Osteoblast (primary cell): Measurements from ENCODE around the gene NSD2. TPM values are rescaled to one million over a fixed set of nuclear protein-coding genes. Genes with fewer than 3 reads are reported as not detected.
A peak's percentile ranks its signal among the peaks of the same experiment; 100 is the strongest.

ENCODE experiments used
- DNase-seq: peaks from one replicate; pipeline ENCODE4 v3.0.0; 2011; ENCODE audit warnings: low spot score, mixed read lengths; ENCODE audit not compliant: insufficient read length; ENCODE audit errors: missing footprints
- H2AFZ ChIP-seq: 2 replicates; pipeline ENCODE4 v1.6.0; 2011; ENCODE audit warnings: mild to moderate bottlenecking, low read length
- H3K27ac ChIP-seq: 2 replicates; pipeline ENCODE4 v1.5.1; 2011; ENCODE audit warnings: mild to moderate bottlenecking, low read depth, low read length, moderate library complexity
- H3K27me3 ChIP-seq: 2 replicates; pipeline ENCODE4 v1.6.0; 2012; ENCODE audit warnings: mild to moderate bottlenecking, control low read depth, inconsistent platforms, low read length, moderate library complexity; ENCODE audit not compliant: insufficient read depth
- H3K36me3 ChIP-seq: 2 replicates; pipeline ENCODE4 v1.5.1; 2011; ENCODE audit warnings: mild to moderate bottlenecking, low read length, control low read depth, moderate library complexity; ENCODE audit not compliant: insufficient read depth
- H3K4me1 ChIP-seq: 2 replicates; pipeline ENCODE4 v1.5.1; 2011; ENCODE audit warnings: mild to moderate bottlenecking, low read length, control low read depth, moderate library complexity; ENCODE audit not compliant: insufficient read depth
- H3K4me2 ChIP-seq: 2 replicates; pipeline ENCODE4 v1.6.0; 2011; ENCODE audit warnings: mild to moderate bottlenecking, low read length; ENCODE audit not compliant: insufficient read depth
- H3K4me3 ChIP-seq: fragments of 200-600 bp; sonication (generic); 3 replicates; pipeline ENCODE4 v1.5.1; 2012; ENCODE audit warnings: mild to moderate bottlenecking, low read length, inconsistent platforms; ENCODE audit not compliant: insufficient read depth
- H3K79me2 ChIP-seq: 2 replicates; pipeline ENCODE4 v1.6.0; 2012; ENCODE audit warnings: mild to moderate bottlenecking, low read length, control low read depth, inconsistent platforms; ENCODE audit not compliant: insufficient read depth
- H3K9me3 ChIP-seq: 2 replicates; pipeline ENCODE4 v1.5.1; 2011; ENCODE audit warnings: low read depth, low read length, control low read depth
- H4K20me1 ChIP-seq: 2 replicates; pipeline ENCODE4 v1.6.0; 2012; ENCODE audit warnings: mild to moderate bottlenecking, low read length, control low read depth; ENCODE audit not compliant: insufficient read depth
- CTCF ChIP-seq: IDR thresholded peaks from 2 replicates; pipeline ENCODE4 v1.5.1; 2011; ENCODE audit warnings: mild to moderate bottlenecking, low read depth, low read length, moderate library complexity; ENCODE audit errors: extremely low read depth
- total RNA-seq: library from RNA; depleted of rRNA; stranded (reverse); fragments of >200 nt; gene quantifications from 2 replicates; pipeline ENCODE4 v1.2.3, GENCODE V29; 2012

Gene NSD2
- total RNA-seq, 1 donor = 58.6 TPM

DNA sequence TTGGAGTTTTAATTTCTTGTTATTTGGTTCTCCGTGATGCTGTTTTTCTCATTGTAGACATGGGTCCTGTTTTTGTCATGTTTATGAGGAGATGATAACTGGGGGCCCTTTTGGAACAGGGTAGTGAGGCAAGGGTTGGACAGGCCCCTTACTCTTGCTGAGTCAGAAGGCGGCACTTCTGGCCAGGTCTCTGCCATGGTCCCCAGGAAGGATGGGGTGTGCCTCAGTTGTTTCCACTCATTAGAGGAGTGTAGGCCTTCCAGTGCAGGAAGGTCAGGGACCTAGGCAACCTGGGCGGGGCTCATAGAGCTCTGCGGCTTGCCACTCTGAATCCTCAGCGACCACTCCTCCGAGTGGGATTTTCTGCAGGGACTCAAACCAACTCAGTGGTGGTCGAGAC is 69.4 kb downstream of the NSD2 start:
- Histone ChIP-seq H3K27ac (peak overlapping the region; percentile 96), H3K9me3 (no peaks in the 10 kb centered on the region), H2AFZ (no peak overlapping the region), H3K27me3 (no peaks in the 10 kb centered on the region), H3K79me2 (peaks cover 55% of the 10 kb centered on the region), H4K20me1 (peaks cover 3% of the 10 kb centered on the region), H3K4me1 (peaks cover 23% of the 10 kb centered on the region), H3K4me3 (no peak overlapping the region), H3K36me3 (peaks cover 37% of the 10 kb centered on the region), H3K4me2 (peak overlapping the region; percentile 81)
- TF ChIP-seq CTCF = no peak
- DNase-seq = no peak

GRCh38 chr4:1943928-1944327 is 72.7 kb downstream of the NSD2 start:
- Histone ChIP-seq H3K4me1 (peaks cover 19% of the 10 kb centered on the region), H4K20me1 (peaks cover 3% of the 10 kb centered on the region), H3K9me3 (no peaks in the 10 kb centered on the region), H3K4me3 (no peak overlapping the region), H3K27me3 (no peaks in the 10 kb centered on the region), H3K4me2 (no peak overlapping the region), H3K36me3 (peaks cover 49% of the 10 kb centered on the region), H3K27ac (no peak overlapping the region), H3K79me2 (peaks cover 60% of the 10 kb centered on the region), H2AFZ (no peak overlapping the region)
- TF ChIP-seq CTCF = no peak
- no peak for DNase-seq

DNA sequence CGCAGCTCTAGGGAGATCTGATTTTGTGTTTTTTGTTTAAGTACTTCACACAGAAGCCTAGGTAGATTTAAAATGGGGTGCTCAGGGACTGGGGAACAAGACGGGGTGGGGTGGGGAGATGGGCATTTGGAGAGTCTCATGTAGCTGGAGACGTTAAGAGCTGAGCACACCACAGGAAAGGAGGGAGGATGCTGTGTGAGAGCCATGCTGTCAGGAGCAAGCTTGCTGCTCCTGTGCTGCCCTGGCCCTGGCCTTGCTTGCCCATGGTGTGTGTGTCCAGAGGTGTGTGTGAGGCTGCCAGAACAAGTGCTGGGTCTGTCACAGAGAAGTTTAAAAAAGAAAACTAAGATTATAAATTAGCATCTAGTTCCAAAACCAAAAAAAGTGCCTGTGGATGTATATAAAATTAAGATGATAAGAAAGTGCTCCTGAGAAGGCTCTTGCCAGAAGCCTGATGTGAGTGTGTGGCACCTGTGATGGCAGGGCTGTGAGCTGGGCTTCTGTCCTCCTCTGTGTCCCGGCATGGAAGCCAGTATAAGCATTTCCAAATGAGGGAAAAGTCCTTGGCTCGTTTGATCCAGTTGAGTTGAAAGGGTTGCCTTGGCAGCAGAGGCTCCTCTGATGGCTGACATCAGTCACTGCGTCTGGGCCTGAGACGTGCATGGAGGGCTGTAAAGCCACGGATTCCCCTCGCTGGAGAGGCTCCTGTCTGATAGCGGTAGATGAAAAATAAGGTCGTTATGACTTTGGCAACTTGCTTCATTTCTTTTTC is 74.1 kb downstream of the NSD2 start:
- H4K20me1 ChIP-seq = no peaks in the 10 kb centered on the region
- H3K27me3 ChIP-seq = no peaks in the 10 kb centered on the region
- TF ChIP-seq CTCF = no peak
- H3K79me2 ChIP-seq = peaks cover 61% of the 10 kb centered on the region
- no peak for DNase-seq
- no peak overlapping the region for H2AFZ ChIP-seq
- no peak overlapping the region for H3K27ac ChIP-seq
- H3K9me3 ChIP-seq = no peaks in the 10 kb centered on the region
- H3K4me1 ChIP-seq = peaks cover 5% of the 10 kb centered on the region
- no peak overlapping the region for H3K4me2 ChIP-seq
- no peak overlapping the region for H3K4me3 ChIP-seq
- peaks cover 57% of the 10 kb centered on the region for H3K36me3 ChIP-seq

DNA sequence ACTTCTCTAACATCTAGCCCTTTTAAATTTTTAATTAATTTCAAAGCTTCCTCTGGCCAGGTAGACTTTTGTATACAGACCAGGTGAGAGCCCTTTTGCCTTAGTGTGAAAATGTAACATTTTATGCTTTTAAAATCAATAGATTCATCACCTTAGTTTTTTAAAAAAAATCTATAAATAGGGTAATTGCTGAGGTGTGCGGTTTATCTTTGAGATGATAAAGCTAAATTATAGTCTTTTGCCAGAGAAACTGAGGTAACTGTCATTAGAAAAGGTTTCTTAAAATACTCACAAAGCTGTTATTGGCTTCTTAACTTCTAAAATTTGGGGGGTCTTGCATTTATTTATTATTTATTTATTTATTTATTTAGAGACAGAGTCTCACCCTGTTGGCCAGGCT is 74.7 kb downstream of the NSD2 start:
- Histone ChIP-seq H3K36me3 (peaks cover 60% of the 10 kb centered on the region), H3K27ac (no peak overlapping the region), H3K27me3 (no peaks in the 10 kb centered on the region), H3K79me2 (peaks cover 57% of the 10 kb centered on the region), H3K4me1 (no peaks in the 10 kb centered on the region), H4K20me1 (no peaks in the 10 kb centered on the region), H3K9me3 (no peaks in the 10 kb centered on the region), H2AFZ (no peak overlapping the region), H3K4me3 (no peak overlapping the region), H3K4me2 (no peak overlapping the region)
- TF ChIP-seq CTCF = no peak
- no peak for DNase-seq
